Measurements from ENCODE around the gene GRIN1. TPM values are rescaled to one million over a fixed set of nuclear protein-coding genes. Genes with fewer than 3 reads are reported as not detected.

The GRIN1 gene
- total RNA-seq = not detected

DNA sequence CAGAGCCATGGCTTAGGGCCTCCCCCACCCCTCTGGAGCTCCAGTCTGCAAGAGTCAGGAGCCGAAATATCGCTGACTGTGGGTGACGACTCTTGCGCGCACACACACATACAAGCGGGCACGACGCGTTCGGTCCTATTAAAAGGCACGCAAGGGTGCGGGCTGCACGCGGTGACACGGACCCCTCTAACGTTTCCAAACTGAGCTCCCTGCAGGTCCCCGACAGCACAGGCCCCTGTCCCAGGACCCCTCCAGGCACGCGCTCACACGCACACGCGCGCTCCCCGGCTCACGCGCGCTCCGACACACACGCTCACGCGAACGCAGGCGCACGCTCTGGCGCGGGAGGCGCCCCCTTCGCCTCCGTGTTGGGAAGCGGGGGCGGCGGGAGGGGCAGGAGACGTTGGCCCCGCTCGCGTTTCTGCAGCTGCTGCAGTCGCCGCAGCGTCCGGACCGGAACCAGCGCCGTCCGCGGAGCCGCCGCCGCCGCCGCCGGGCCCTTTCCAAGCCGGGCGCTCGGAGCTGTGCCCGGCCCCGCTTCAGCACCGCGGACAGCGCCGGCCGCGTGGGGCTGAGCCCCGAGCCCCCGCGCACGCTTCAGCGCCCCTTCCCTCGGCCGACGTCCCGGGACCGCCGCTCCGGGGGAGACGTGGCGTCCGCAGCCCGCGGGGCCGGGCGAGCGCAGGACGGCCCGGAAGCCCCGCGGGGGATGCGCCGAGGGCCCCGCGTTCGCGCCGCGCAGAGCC, at the start of gene GRIN1:
Gene GRIN1 (plus strand): TSS at position 433 of the 746 bp plus-strand sequence. CDS start 333 bp downstream, outside the sequence.

DNA sequence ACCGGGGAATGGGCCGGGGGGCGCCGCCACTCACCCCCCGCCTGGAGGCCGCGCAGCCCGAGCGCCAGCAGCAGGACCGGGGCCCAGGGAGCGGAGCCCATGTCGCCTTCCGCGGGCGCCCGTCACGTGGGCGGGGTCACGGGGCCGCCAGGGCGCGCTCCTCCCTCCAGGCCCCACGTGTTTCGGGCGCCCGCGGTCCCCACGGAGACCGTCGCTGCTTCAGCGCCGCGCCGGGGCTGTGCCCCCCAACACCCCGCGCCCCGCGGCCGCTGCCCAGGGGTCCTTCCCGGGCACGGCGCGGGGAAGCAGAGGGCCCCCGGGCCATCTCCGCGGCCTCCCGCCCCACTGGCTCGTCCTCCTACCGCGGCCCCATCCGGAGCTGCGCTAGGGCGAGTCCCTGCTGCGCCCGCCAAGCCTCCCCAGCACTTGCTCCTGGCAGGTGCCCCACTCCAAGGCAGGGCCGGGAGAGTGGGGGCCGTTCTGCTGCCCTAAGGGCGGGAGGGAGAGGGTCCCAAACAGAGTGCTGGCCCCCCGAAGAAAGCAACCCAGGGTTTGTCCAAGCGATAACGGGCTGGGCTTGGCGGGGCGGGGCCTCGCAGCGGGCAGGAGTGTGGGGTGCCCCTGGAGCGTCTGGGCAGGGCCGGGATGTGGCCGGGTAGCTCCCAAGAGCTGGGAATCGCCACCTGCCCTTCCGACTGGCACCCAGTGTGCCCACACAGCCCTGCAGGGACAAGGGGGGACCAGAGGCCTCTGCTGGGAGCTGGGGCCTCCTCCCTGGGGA, 24.2 kb upstream of the GRIN1 start, which contains the start of gene DPP7:
Gene DPP7 (minus strand): TSS at position 121 of the 781 bp plus-strand sequence. CDS start 20 bp downstream, at position 101.

DNA sequence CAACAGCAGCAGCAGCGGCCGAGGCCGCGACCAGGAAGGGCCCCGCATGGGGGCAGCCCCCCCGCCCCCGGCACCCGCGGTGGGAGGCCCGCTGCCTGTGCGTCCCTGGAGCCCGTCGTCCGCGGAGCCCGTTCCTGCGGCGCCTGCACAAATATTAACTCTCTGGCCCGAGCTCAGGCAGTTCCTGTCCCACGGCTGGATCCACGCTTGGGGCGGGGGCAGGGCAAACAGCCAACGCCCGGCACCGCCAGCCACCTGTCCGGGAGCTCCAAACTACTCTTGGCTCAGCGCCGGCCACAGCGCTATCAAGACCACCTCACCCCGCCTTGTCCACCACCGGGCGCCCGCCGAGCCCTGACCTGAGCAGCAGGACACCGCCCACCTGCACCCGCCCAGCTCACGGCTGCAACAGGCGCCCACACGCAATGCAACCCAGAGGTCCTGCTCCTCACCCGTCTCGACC, 31.0 kb downstream of the GRIN1 start, which contains the start of gene LRRC26:
Gene LRRC26 (minus strand): TSS at position 156 of the 463 bp plus-strand sequence. CDS start 108 bp downstream, at position 48.

DNA sequence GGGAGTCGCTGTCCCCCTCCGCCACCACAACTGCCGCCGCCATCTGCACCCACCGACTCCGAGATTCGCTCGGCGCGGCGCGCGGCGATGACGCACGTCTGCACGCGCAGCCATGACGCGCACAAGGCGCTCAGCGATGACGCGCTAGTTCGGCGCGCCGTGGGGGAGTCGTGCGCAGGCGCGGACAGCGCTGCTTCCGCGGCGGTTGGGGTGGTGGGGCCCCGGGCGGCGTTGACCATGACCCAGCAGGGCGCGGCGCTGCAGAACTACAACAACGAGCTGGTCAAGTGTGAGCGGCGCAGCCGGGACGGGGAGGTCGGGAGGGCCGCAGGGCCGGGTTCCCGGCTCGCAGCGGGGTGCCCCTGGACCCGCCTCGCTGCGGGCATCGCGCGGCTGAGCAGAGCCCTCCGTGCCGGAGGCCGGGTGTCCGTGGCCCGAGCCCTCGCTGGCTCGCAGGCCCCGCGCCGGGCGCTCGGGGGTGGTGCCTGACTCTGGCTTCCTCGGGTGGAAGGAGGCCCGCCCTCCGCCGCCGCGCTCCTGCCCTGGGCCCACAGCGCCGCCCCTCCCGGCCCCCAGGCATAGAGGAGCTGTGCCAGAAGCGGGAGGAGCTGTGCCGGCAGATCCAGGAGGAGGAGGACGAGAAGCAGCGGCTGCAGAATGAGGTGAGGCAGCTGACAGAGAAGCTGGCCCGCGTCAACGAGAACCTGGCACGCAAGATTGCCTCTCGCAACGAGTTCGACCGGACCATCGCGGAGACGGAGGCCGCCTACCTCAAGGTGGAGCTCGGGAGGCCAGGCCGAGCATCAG, 49.7 kb downstream of the GRIN1 start, which contains the start of the genes ANAPC2 and SSNA1:
Gene ANAPC2 (minus strand): TSS at position 71 of the 807 bp plus-strand sequence. CDS start 28 bp downstream, at position 43.
Gene SSNA1 (plus strand): TSS at position 187 of the 807 bp plus-strand sequence. CDS start 51 bp downstream, at position 238.

DNA sequence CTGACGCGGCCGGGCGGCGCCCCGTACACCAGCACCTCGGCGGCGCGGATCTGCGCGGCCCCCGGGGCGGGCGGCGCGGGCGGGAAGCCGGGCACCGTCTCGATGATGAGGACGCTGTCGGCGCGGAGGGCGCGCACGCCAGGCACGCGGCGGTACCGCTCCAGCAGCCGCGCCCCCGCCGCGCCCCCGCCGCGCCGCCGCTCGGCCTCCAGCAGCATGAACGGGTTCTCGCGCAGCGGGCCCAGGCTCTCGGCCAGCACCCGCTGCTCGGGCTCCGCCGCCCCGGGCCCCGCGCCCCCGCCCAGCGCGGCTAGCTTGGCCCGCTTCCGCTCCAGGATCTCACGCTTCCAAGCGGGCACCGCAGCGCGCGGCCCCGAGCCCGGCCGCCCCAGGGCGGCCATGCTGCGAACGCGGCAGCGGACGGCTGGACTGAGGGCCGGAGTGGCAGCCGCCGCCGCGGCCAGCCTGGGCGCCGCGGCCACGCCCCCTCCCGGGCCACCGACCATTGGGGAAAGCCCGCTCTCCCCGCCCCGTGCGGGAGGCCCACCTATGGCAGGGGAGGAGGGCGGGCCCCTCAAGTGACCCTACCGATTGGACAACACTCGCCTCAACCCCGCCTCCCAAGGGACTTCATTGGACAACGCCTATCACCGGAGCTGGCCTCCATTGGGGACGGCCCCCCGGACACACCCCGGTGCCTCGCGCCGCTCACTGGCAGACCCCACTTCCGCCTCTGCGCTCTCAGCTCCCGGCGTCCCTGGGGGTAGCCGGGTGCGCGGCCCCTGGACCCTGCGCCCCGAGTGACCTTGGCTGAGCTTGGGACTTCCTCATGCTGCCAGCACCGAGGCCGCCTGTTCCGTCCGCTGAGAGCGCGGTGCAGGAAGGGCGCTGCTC, 61.6 kb downstream of the GRIN1 start, which contains the start of gene TPRN:
Gene TPRN (minus strand): TSS at position 431 of the 894 bp plus-strand sequence. CDS start 30 bp downstream, at position 401.

DNA sequence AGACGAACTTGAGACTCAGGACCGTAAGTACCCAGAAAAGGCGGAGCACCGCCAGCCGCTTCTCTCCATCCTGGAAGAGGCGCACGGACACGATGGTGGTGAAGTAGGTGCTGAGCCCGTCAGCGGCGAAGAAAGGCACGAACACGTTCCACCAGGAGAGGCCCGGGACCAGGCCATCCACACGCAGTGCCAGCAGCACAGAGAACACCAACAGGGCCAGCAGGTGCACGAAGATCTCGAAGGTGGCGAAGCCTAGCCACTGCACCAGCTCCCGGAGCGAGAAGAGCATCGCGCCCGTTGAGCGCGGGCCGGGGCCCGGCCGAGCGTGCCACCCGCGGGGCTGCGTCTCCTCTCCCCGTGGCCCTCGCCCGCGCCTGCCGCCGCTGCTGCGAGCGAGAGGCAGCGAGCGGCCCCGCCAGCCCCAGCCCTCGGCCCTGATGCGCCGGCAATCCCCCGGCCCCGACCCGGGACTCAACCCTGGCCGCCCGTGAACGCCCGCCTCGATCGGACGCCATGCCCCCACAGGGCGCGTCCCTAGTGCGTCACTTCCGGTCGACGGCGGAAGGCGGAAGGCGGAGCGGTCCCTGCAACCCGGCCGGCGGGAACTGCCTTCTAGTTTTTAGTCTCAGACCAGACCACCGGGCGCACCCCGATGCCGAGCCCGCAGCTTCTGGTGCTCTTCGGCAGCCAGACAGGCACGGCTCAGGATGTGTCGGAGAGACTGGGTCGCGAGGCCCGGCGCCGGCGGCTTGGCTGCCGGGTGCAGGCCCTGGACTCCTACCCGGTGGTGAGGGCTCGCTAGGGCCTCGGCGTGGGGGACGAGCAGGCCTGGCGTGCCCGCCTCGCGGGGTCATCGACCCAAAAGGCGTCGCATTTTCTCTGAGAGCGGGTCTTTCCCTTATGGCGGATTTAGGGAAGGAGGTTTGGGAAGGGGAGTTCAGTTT, 66.4 kb downstream of the GRIN1 start, which contains the start of the genes NDOR1 and TMEM203:
Gene NDOR1 (plus strand): TSS at position 575 of the 944 bp plus-strand sequence. CDS start 78 bp downstream, at position 653.
Gene TMEM203 (minus strand): TSS at position 523 of the 944 bp plus-strand sequence. CDS start 234 bp downstream, at position 289.

Small RNAs within 50 kb of the gene (microRNA-seq; reads per million reads assigned to microRNA genes)
- not detected for gene MIR3621 (ENCODE audit: borderline microRNAs expressed, borderline replicate concordance)

Other genes with a start within 250 kb of the GRIN1 start
- 100 to 1,000 TPM; 104 to 108 TPM for gene FBXW5, start 194.4 kb upstream of the GRIN1 start, total RNA-seq
- 1 to 10 TPM in 1 of 2 experiments, under 1 TPM in 1; 0.98 to 1.2 TPM for gene C8G, start 193.9 kb upstream of the GRIN1 start, total RNA-seq
- gene LCN12, start 186.9 kb upstream of the GRIN1 start, total RNA-seq = 1 to 10 TPM; 2.4 to 2.8 TPM
- 10 to 100 TPM; 13.2 to 17.8 TPM for gene PTGDS, start 161.7 kb upstream of the GRIN1 start, total RNA-seq
- under 1 TPM; 0.58 to 0.60 TPM for gene LCNL1, start 156.2 kb upstream of the GRIN1 start, total RNA-seq
- gene PAXX, start 146.7 kb upstream of the GRIN1 start, total RNA-seq = 10 to 100 TPM; 69.6 to 74.6 TPM
- gene CLIC3, start 142.6 kb upstream of the GRIN1 start, total RNA-seq = 1 to 10 TPM; 4.5 to 4.6 TPM
- 10 to 100 TPM; 41.1 to 42.6 TPM for gene ABCA2, start 110.9 kb upstream of the GRIN1 start, total RNA-seq
- 1 to 10 TPM; 1.7 to 2.4 TPM for gene FUT7, start 107.1 kb upstream of the GRIN1 start, total RNA-seq
- gene NPDC1, start 93.0 kb upstream of the GRIN1 start, total RNA-seq = 10 to 100 TPM; 79.2 to 82.7 TPM
- gene ENTPD2, start 85.1 kb upstream of the GRIN1 start, total RNA-seq = under 1 TPM; 0.25 to 0.36 TPM
- gene SAPCD2, start 68.6 kb upstream of the GRIN1 start, total RNA-seq = 10 to 100 TPM; 24.5 to 25.2 TPM
- gene UAP1L1, start 61.6 kb upstream of the GRIN1 start, total RNA-seq = 10 to 100 TPM; 38.3 to 40.2 TPM
- gene MAN1B1, start 52.2 kb upstream of the GRIN1 start, total RNA-seq = 10 to 100 TPM; 56.7 to 57.8 TPM
- gene DPP7, start 24.4 kb upstream of the GRIN1 start, total RNA-seq = 100 to 1,000 TPM; 276 to 289 TPM
- not detected for gene LRRC26, start 30.9 kb downstream of the GRIN1 start, total RNA-seq
- gene TMEM210, start 32.9 kb downstream of the GRIN1 start, total RNA-seq = not detected
- gene ANAPC2, start 49.4 kb downstream of the GRIN1 start, total RNA-seq = 10 to 100 TPM; 62.9 to 65.5 TPM
- gene SSNA1, start 49.5 kb downstream of the GRIN1 start, total RNA-seq = 10 to 100 TPM; 67.9 to 68.4 TPM
- 1 to 10 TPM; 9.2 to 9.7 TPM for gene TPRN, start 61.6 kb downstream of the GRIN1 start, total RNA-seq
- gene TMEM203, start 66.5 kb downstream of the GRIN1 start, total RNA-seq = 10 to 100 TPM; 27.6 to 29.7 TPM
- 10 to 100 TPM; 25.2 to 30.8 TPM for gene NDOR1, start 66.5 kb downstream of the GRIN1 start, total RNA-seq
- gene RNF208, start 83.1 kb downstream of the GRIN1 start, total RNA-seq = 1 to 10 TPM; 5.0 TPM
- under 1 TPM; 0.36 to 0.40 TPM for gene CYSRT1, start 86.0 kb downstream of the GRIN1 start, total RNA-seq
- not detected for gene RNF224, start 88.3 kb downstream of the GRIN1 start, total RNA-seq
- gene SLC34A3, start 91.7 kb downstream of the GRIN1 start, total RNA-seq = not detected
- 100 to 1,000 TPM; 242 to 246 TPM for gene TUBB4B, start 102.1 kb downstream of the GRIN1 start, total RNA-seq
- not detected for gene STPG3, start 112.1 kb downstream of the GRIN1 start, total RNA-seq
- gene NELFB, start 116.2 kb downstream of the GRIN1 start, total RNA-seq = 10 to 100 TPM; 52.9 to 54.9 TPM
- gene TOR4A, start 138.6 kb downstream of the GRIN1 start, total RNA-seq = 1 to 10 TPM; 8.6 to 8.8 TPM
- 1 to 10 TPM in 1 of 2 experiments, under 1 TPM in 1; 0.86 to 1.1 TPM for gene NRARP, start 163.1 kb downstream of the GRIN1 start, total RNA-seq